GM21723 (cell line): ENCODE measurements around the gene NOP53.
"Not testable (repeated sequence)": the region's sequence is repeated elsewhere in the genome, so short reads cannot be mapped to it uniquely, and the experiment has no call there.

Source experiments
- ATAC-seq: cut with Tn5 transposase; IDR thresholded peaks from one replicate; pipeline ENCODE4 v1.9.1; 2021; ENCODE audit warnings: mild to moderate bottlenecking, moderate library complexity; ENCODE audit not compliant: unreplicated experiment

The NOP53 gene

DNA sequence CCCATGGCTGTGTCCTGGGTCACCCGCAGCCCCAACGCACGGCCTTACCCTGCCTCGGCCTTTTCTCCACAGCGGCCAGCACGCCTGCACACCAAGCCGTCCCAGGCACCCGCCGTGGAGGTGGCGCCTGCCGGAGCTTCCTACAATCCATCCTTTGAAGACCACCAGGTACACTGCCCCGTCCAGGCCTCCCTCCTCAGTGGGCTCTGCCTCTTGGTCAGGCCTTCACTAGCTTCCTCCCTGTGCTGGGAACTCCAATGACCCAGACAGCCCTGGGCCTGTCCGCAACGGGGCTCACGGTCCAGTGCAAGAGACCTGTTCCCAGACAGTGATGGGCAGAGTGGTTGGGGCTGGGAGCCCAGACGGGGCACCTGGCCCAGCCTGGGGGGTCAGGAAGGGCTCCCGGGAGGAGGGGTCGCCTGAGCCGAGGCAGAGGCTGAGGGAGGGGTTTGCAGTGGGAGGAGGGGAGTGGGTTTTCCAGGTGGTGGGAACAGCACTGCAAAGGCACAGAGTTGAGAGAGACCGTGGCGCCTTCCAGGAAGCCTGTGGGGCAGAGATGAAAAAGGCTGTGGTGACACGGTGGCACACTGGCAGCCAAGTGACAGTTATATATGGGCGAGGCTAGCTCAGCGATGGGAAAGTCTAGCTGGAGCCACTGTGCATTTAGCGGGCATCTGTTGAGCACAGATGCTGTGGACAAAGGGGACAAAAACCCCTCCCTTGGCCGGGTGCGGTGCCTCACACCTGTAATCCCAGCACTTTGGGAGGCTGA lies 7.3 kb downstream of the NOP53 start:
- no peak for ATAC-seq

DNA sequence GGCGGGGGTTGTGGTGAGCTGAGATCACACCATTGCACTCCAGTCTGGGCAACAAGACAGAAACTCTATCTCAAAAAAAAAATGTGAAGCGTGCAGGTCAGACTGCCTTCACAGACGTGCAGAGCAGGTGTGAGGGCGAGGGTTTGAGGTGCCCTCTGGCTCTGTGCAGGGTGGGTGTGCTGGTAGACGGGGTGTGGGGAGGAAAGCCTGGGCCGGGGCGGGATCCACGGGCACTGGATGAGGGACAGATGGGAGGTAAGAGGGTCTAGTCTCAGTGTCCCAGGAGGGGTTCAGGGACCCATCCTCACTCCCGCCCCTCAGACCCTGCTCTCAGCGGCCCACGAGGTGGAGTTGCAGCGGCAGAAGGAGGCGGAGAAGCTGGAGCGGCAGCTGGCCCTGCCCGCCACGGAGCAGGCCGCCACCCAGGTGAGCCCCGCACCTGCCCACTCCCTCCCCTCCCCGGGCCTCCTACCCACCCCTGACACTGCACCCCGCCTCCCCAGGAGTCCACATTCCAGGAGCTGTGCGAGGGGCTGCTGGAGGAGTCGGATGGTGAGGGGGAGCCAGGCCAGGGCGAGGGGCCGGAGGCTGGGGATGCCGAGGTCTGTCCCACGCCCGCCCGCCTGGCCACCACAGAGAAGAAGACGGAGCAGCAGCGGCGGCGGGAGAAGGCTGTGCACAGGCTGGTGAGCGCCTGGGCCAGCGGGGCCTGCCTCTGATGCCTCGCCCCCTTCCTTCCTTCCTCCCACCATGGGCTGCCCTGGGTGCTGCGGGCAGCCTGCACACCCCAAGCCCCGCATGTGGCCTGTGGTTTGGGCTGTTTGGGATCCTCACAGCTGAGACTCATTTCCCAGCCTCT lies 9.1 kb downstream of the NOP53 start:
- ATAC-seq = no peak

DNA sequence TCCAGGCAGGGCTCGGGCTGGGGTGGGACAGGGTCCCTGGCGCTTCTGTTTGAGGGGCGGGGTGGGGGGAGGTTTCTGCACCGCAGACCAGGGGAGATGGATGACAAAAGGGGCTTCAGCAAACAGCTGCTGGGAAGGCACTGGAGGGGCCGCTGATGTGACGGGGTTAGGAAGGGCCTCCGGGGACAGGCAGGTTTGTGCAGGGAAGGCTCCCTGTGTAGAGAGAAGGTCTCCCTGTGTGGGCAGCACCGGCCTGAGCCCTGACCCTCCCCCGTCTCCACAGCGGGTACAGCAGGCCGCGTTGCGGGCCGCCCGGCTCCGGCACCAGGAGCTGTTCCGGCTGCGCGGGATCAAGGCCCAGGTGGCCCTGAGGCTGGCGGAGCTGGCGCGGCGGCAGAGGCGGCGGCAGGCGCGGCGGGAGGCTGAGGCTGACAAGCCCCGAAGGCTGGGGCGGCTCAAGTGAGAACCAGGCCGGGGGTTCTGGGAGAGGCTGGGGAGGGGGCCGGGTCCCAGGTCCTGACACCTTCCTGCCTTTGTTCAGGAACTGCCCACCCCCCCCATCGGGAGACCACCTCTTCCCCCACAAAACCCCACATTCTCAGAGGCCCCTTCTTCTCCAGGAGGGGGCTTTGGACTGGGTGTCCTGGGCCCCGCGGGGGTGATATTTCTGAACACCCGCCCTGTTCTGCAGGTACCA lies 9.9 kb downstream of the NOP53 start:
- no peak for ATAC-seq

DNA sequence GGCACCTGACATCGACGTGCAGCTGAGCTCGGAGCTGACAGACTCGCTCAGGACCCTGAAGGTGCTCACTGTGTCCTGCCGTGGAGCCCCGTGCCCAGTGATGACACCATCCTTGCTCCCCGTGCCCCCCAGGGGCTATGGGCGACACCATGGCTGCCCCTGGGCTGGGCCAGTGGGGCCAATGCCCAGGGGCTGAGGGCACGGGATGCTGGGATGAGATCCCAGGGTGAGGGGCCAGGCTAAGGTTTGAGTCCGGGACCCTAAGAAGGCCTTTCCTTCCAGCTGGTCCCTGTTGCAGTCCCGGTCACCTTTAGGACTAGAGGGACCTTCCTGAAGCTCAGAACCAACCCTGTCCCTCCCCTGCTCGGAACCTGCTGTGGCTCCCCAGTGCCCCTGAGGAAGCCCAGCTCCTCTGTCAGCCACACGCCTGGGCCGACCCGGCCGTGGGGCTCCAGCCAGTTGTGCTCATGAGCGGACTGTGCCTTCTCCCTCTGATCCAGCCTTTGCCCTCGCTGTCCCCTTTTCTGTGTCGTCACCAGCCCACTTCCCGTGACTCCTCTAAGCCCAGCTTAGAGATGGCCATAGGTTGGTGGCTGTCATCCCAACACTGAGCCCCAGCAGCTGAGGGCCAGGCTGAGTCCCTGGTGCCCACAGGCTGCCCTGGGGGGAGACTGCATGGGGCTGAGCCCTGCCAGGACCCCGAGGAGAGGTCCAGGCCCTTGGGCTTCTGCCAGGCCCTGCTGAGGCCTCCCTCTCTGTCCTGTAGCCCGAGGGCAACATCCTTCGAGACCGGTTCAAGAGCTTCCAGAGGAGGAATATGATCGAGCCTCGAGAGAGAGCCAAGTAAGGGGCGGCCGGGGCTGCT lies 10.6 kb downstream of the NOP53 start:
- no peak for ATAC-seq

DNA sequence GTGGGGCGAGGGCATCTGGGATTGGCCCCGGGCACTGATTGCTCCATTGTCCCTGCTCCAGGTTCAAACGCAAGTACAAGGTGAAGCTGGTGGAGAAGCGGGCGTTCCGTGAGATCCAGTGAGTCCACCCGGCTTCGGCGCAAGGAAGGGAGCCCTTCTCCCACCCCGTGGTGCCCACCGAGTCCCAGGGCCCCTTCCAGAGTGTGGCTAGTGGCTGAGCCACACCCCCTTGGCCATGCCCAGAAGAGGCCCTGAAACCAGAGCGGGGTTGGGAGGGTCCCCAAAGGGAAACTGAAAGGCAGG lies 11.2 kb downstream of the NOP53 start:
- no peak for ATAC-seq

DNA sequence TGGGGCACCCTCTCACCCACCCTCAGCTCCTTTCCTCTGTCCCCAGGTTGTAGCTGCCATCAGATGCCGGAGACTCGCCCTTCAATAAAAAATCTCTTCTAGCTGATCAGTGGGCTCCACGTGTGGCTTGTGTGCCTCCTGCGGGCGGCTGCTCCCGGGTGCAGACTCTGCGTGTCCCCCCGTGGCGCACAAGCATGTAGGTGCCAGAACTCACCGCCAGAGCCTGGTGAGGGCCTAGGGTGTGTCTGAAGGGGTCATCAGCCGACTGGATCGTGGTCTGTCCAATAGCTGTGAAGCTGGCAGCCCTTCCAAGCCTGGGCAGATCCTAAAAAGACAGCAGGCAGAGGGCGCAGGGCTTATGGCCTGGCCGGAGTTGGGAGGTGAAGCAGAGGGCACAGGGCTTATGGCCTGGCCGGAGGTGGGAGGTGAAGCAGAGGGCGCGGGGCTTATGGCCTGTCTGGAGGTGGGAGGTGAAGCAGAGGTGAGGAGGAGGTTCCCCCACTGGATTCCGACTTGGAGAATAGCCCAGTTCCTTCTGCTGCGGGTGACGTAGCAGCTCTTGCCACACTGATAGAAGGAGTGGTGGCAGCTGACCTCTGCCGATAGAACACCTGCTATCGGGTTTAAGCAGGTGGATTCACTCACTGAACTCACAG lies 11.7 kb downstream of the NOP53 start:
- ATAC-seq = no peak

DNA sequence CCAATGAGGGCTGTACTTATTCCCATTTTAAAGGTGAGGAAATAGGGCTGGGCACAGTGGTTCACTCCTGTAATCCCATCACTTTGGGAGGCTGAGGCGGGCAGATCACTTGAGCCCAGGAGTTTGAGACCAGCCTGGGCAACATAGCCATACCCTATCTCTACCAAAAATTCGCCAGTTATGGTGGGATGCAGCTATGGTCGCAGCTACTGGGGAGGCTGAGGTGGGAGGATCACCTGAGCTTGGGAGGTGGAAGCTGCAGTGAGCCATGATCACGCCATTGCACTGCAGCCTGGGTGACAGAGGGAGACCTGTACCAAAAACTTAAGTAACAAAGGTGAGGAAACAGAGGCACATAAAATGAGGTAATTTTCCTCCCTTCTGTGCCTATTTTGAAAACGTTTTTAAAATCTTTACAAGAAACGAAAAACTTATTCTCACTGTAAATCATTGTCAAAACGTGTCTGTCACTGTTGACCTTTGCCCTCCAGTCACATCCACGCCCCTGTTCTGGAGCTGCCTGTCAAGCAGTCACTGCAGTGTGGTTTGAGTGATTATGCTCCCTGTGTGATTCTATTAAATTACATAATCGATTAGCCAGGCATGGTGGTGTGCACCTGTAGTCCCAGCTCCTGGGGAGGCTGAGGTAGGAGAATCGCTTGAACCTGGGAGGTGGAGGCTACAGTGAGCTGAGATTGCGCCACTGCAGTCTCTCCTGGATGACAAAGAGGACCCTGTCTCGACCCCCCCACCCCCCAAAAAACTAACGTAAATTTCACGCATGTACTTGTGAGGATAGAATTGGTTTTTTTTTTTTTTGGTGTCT lies 12.5 kb downstream of the NOP53 start:
- ATAC-seq = no peak

DNA sequence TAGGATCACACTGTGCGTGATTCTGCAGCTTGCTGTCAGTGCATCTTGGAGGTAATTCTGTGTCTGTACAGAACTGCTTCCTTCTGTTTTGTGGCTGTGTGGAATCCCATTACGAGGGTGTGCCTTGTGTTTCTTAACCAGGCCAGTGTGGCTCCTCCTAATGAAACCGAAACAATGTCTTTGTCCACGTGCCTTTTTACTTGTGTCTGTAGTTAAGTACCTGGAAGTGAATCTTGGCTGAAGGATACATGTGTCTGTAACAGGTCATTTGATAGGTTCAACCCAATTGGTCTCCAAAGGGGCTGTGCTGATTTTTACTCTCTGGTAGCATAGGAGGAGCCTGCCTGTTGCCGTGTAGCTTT lies 13.1 kb downstream of the NOP53 start:
- no peak for ATAC-seq

DNA sequence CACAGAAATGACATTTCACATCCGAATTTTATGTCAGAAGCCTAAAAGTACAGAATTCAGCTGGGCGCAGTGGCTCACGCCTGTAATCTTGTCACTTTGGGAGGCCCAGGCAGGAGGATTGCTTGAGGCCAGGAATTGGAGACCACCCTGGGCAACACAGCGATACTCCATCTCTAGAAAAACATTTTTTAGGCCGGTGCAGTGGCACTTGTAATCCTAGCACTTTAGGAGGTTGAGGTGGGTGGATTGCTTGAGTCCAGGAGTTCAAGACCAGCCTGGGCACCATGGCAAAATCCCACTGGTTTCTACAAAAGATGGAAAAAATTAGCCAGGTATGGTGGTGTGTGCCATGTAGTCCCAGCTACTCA lies 15.3 kb downstream of the NOP53 start:
- ATAC-seq = no peak

DNA sequence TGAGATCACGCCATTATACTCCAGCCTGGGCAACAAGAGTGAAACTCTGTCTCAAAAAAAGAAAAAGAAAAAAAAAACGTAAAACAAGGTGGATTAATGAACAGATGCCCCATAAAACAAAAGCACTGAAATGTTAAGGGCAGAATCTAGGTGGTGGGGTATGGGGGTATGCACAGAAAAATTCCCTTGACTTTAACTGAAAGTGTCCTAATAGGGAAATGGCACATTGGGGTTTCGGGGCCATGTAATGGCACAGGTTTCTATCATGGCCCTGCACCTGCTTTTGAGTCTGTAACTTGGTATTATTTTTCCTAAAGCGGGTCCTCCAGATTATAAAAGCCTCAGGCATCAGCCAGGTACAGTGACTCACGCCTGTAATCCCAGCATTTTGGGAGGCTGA lies 16.2 kb downstream of the NOP53 start:
- no peak for ATAC-seq

DNA sequence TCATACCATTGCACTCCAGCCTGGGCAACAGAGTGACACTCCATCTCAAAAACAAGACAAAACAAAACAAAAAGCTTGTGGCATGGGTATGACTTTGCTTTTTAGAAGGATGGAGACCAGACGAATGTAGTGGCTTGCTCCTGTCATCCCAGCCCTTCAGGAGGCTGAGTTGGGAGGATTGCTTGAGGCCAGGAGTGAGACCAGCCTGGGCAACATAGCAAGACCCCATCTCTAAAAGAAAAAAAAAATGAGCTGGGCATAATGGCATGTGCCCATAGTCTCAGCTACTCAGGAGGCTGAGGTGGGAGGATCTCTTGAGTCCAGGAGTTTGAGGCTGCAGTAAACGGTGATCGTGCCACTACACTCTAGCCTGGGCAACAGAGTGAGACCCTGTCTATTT lies 16.8 kb downstream of the NOP53 start:
- no peak for ATAC-seq

DNA sequence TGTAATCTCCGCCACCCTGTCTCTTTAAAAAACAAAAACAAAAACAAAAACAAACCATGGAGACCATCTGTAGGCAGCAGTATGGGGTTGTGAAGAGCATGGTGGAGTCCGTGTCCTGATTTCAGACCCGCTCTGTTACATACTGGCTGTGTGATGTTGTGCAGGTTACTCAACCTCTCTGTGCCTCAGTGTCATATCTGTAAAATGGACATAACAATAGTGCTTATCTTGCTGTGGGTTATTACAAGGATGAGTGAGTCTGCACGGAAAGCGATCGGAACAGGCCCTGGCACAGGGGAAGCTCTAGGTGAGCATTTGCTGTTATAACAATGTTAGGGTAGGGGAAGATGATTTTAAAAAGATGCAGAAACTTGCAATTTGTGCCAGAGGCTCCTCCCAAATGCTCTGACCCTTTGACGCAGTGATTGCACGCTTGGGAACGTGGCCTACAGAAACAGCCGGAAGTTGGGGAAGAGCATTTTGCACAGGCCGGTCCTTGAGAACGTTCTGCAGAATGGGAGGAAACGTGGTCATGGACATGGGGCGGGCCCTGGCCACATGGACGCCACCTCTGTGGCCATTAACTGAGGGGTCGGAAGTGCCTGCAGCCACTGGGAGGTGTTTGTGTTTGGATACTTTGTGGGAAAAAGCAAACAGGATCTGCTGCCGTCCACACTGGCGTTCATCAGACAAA lies 17.4 kb downstream of the NOP53 start:
- ATAC-seq = no peak

DNA sequence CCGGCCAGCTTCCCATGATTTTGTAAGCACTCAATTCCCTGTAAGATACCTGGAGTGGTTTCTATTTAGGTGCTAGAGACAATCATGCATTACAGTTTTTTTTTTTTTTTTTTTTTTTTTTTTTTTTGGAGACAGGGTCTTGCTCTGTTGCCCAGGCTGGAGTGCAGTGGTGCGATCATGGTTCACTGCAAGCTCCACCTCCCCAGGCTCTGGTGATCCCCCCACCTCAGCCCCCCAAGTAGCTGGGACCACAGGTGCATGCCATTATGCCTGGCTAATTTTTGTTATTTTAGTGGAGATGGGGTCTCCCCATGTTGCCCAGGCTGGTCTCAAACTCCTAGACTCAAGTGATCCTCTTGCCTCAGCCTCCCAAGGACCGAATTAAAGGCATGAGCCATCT lies 19.4 kb downstream of the NOP53 start:
- not testable (repeated sequence) for ATAC-seq

DNA sequence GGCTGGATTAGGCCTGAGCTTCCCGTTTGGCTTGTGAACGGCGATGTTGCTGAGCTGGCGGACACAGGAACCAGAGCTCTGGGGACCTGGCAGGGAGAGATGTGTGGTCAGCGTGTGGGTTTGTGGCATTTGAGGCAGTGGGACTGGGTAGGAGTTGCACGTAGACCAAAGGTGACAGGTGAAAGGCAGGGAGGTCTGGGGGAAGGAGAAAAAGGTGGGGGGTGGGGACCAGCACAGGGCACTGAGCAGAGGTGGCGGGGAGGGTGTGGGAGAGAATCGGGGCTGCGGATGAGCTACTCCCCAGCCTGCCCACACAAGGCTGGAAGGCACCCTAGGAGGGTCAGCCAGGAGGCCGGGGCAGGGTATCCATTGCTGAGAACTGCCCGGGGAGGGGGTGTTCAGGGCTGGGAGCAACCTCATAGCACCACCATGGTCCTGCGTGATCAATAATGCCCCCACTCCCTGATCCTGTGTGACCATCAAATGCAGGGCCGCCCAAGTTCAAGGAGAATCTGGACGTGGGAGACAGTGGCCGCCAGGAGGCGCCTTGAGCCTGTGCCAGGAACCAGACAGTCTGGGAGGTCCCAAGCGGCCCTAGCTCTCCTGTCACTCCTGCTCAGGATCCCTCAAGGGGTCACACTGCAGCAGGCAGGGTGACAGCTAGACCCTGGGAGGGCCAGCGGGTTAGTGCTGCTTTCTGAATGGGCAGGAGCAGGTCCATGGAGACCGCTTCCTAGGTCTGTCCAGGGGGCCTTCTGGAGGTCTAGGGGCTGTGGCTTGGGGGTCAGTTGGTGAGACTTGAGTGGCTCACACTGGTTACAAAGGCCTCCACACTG lies 20.4 kb downstream of the NOP53 start:
- ATAC-seq = no peak

DNA sequence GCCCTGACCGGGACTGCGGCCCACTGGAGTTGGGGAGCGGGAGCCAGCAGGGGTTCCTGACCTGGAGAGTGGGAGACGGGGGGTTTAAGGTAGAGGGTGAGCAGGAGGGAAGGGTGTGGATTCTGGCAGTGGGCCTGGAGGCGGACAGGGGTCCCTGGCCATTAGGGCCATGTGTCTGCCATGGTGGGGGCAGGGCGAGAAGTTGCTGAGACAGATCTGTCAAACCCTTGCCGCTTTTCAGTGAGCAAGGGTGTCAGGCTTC lies 20.9 kb downstream of the NOP53 start:
- ATAC-seq = no peak

DNA sequence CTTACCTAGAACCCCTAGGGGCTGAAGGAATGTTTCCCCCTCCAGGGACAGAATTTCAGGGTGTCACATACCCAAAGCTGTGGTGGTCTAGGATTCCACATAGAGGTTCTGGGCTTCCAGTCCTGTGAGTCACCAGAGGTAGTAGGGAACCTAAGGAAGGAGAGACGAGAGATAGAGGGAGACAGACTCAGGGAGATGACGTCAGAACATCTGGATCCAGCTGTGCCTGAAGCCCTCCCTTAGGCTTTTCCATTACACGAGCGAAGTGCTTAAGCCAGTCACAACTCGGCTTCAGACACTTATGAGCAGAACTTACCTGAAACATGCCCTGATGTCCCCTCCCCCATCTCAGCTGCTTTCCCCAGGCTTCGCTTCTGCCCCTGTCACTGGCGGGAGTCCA lies 21.3 kb downstream of the NOP53 start:
- ATAC-seq = no peak

DNA sequence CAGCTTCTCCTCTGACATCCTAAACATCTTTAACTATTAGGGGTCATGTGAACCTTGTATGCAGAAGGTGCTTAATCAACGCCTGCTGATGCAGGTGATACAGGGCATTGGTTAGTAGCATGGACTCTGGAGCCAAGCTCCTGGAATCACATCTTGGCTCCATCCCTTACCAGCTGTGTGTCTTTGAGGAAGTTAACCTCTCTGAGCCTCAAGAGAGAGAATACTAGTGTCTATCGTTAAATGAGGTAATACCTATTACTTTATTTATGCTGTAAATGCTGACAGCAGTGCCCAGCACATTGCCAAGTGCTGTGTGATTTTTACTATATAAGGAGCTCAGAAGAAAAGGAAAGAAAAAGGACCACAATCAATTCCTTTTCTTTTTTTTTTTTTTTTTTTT lies 22.0 kb downstream of the NOP53 start:
- no peak for ATAC-seq

DNA sequence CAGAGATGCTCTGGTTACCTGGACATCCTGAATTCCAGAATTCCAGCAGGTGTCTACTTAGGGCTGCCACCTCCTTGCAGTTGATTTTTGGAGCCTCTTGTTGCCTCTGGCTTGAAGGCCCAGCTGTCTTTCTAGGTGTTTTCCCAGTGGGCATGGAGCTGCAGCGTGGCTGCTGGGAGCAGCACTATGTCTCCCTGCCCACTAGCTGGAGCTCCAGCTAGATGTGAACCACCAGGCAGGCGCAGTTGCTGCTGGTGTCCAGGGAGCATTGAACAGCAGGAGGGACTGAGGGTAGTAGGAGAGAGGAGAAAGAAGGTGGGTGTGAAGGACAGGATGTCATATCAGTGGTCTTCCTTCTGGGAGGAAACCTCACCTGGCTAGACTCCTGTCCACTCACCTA lies 23.3 kb downstream of the NOP53 start:
- no peak for ATAC-seq

DNA sequence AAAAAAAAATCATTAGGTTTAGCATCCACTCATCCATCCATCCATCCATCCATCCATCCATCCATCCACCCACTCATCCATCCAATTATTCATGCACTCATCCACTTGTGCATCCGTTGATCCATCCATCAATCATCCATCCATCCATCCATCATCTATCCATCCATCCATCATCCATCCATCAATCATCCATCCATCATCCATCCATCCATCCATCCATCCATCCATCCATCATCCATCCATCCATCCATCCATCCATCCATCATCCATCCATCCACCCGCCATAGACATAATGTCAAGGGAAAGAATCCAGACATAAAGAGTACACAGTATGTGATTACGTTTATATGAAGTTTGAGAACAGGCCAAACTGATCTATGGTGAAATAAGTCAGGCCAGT lies 24.2 kb downstream of the NOP53 start:
- ATAC-seq = no peak
